Measurements from ENCODE around the gene SLC25A46. TPM values are rescaled to one million over a fixed set of nuclear protein-coding genes. Genes with fewer than 3 reads are reported as not detected.
"Not testable (repeated sequence)": the region's sequence is repeated elsewhere in the genome, so short reads cannot be mapped to it uniquely, and the experiment has no call there.

Gene SLC25A46
- total RNA-seq, 1 experiment from 2014 or later = 90.3 TPM

DNA sequence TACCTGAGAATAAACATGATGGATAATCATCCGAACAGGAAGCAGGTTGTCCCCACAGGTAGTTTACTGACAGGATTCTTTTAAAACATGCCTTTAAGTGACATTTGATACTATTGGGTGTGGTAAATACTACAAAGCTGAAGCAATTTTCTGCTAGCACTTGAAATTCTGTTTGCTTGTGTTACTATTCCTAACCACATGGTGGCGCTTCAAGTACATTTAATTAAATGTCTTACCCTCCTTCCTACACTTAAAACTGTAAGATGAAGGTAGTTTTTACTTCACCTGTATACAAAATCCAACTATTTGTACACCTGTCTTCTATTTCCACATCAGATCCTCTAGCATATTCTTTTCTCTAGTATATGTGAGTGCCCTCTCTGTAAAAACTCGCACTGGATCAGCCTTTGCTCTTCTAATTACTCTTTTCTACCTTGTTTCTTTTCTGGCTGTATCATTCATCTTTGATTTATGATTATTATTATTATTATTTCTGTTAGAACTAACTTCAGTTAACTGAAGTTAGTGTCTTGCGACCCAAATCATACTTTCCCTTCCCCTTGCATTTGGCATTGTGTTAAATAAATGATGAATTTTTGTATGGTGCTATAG is 18.4 kb downstream of the SLC25A46 start:
- DNase-seq (ENCODE audit: low read depth) = peak; percentile 27

DNA sequence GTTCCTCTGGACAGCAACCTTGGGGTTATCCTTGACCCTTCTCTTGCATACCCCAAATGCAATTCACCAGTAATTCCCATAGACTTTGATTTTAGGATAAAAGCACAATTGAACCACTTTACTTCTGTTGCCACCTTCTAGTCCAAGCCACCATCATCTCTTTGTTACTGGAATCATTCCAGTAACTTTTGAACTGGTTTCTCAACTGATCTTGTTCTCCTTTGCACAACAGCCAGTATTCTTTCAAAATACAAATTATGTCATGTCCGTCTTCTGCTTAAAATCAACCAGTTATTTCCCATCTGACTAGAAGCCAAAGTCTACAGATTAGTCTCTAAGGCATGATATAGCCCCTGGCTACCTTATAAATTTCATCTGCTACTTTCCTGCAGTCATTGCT is 21.4 kb downstream of the SLC25A46 start:
- DNase-seq (ENCODE audit: low read depth) = no peak

DNA sequence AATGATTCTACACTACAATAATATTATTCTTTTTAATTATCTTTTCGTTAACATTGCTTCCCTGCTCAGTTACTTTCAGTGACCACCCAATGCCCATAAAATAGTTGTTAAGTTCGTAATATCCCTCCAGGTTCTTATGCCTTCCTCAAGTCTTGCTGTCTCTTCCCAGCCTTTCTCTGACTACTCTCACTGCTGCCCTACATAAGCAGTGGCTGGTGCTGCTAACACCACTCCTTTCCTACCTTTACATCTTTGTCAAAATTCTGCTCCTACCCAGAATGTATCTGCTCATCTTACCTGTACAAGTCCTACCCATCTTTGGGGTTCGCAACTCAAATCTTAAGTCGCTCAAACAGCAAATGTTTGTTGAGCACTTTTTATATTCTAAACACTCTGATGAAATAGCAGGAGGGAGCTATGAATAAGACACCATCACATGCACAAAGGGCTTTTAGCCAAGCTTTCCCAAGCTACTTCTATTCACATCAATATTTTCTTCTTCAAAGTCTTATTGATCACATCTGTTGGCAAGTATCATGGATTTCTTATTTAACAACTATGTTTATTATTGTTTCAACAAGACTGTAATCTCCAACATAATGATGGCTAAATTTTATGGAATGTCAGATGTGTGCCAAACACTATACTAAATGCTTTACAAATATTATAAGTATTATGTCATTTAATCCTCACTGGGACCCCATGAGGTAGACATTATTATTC is 29.5 kb downstream of the SLC25A46 start:
- DNase-seq (ENCODE audit: low read depth) = no peak

DNA sequence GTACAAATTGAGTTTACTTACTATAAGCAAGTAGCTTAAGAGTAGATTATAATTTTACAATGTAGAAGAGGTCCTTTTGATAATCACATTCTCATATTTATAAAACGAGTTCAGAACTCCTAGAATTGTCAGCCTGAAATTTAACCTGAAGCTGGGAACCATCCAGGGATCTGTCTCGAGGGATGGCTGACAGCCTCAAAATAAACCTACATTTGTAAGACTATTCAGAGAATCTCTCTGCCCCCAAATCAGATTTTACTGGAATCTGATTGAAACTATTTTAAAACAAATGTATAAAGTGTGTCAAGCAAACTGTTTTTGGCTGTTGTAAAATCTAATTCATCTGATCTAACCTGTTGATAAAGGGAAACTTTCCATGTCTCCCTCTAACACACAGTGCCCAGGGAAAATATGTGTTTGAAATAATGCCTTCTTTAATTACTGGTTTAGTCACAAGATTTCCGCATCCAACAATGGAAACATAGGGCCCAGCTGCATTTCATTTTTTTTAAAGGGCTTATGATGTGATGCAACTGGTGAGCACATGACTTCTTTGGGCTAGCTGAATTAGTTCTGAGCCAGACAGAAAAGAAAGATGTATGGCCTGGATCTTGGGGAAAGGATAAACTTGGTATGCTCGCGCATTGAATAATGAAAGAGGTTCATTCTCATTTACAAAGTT is 30.3 kb downstream of the SLC25A46 start:
- peak; percentile 4 for DNase-seq (ENCODE audit: low read depth)

DNA sequence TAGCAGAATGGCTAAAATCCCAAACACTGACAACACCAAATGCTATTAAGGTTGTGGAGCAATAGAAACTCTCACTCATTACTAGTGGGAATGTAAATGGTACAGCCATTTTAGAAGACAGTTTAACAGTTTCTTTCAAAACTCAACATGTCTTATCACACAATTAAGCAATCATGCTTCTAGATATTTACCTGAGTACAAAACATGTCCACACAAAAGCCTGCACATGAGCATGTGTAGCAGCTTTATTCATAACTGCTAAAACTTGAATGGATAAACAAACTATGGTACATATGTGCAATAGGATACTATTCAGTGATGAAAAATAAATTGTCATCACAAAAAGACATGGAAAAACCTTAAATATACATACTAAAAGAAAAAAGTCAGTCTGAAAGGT is 31.5 kb downstream of the SLC25A46 start:
- no peak for DNase-seq (ENCODE audit: low read depth)

DNA sequence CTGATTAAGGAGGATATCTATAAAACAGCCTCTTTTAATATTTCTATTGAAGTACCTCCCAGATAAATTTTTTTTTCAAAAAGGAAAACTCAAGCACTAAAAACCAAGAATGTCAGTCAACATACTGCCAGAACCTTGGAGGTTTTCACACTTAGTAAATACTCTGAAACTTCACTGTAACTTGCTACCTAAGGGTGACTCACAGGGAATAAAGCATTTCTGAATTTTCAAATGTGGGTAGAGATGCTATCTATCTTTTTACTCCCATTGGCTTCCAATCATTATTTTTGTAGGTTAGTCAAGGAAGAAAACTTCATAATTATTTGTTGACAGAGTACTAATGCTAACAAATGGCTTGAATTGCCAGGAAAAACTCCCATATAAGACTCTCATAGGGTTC is 46.1 kb downstream of the SLC25A46 start:
- no peak for DNase-seq (ENCODE audit: low read depth)

DNA sequence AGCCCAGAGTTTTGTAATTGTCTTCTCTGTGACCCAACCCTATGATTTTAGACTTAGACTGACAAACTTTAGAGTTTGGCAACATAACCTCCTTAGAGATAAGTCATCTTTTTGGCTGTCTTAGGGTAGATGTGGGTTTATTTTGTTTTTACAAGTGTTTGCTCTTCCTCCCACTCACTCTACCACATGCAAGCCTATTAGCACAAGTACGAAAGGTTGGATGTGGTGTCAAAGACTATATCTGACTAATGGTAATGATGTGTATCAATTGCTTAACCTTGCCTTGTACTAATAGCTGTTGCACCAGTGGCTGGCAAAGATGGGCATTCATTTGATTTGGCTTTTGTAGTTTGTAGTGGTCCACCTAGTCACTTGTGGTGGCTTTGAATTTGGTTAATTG is 46.5 kb downstream of the SLC25A46 start:
- DNase-seq (ENCODE audit: low read depth) = peak; percentile 42

DNA sequence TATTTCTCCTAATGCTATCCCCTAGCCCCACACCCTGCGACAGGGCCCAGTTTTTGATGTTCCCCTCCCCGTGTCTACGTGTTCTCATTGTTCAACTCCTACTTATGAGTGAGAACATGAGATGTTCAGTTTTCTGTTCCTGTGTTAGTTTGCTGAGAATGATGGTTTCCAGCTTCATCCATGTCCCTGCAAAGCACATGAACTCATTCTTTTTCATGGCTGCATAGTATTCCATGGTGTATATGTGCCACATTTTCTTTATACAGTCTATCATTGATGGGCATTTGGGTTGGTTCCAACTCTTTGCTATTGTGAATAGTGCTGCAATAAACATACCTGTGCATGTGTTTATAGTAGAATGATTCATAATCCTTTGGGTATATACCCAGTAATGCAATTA is 49.2 kb downstream of the SLC25A46 start:
- not testable (repeated sequence) for DNase-seq (ENCODE audit: low read depth)

DNA sequence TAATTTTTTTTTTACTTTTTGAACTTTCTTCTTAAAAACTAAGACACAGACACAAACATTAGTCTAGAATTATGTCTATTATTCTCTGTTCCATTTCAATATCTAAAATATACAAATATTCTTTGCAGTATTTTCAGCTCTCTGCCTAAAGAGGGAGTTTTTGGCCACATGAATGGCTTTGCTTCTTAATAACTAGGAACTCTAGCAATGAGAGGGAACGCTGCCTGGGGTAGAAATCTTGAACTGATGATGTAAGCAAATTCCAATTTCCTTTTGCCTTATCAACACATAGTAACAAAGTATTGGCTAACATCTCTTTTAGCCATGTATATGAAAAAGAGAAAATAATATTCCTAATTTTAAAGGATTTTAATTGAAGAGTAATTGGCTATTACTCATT is 51.9 kb downstream of the SLC25A46 start:
- peak; percentile 20 for DNase-seq (ENCODE audit: low read depth)

DNA sequence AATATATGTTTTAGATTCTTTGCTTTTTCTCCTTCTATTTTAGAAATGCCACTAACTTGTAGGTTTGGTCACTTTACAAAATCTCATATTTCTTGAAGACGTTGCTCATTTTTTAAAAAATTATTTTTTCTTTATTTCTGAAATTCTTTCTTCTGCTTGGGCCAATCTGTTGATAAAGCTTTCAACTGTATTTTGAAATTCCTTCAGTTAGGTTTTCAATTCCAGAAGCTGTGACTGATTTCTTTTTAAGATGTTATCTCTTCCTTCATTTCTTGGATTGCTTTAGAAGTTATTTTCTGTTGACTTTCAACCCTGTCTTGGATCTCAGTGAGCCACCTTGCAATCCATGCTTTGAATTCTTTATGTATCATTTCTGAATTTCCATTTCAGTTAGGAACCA is 64.2 kb downstream of the SLC25A46 start:
- no peak for DNase-seq (ENCODE audit: low read depth)

DNA sequence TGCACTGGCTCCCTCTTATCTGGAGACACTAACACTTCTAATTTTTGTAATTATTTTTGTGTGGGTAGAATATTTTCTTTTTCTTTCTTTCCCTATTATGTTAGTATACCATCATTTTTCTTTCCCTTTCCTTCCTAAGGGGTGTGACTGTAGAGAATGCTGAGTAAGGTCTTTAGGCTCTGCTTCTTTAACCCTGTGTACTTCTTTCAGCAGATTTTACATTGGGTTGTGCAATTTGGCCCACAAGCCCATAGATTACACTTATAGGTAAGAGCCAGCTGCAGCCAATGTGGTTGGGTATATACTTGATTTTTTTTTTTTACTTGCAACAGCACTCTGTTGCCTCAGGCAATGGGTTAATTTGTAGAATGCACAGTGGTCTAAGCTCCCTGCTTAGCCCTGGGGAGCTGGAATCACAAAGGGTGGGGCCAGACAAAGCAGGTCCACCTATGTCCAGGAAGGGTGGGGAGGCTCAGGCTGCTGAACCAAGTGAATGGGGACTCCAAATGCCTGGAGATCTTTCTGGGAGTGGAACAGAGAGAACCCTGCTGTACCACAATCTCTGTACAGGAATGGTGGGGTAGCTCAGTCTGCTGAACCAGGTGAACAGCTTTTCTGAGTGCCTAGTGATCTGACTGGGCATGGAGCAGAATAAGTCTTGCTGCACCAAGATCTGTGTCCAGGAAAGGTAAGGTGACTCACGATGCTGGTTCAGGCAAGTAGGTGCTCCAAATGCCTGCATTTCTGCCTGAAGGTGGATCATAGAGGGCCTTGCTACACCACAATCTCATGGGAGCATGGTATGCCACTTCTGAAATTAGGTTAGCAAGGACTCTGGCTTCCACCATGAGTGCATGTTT is 64.9 kb downstream of the SLC25A46 start:
- no peak for DNase-seq (ENCODE audit: low read depth)

DNA sequence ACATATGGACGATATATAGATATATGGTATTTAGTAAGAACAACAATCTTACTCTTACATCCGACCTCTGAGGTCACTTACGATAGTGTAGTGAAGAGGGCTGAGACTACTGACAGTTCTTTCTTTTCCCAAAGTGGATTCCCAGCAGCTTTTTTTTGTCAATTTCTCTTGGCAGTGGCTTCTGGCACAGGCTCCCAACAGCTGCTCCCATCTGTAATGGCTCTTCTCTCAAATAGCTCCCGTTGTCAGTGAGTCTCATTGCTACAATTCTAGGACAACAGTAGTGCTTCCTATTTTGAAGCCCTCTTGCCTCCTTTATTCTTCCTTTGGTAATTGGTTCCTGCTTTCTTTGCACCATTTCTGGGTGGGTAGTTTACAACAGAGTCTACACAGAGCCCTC is 68.4 kb downstream of the SLC25A46 start:
- DNase-seq (ENCODE audit: low read depth) = no peak

DNA sequence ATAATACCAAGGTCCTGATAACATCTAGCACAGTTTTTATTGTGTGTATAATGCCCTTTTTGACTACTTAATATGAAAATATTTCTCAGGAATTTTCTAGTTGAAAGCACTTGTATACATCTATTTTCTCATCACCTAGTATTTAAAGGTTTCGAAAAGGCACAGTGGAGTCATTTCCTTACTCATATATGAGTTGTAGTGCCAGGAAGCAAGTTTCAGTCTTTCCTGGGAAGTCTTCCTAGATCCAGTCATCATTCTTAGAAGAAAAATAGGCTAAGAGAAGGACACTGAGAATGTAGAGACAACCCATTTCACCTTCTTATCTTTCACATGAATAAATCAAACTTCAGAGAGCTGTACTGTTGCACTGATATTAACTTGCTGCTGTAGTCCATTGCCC is 70.2 kb downstream of the SLC25A46 start:
- no peak for DNase-seq (ENCODE audit: low read depth)

Other genes starting within 250 kb of the SLC25A46 start
- gene TMEM232, start 12.3 kb upstream of the SLC25A46 start, total RNA-seq (2014; rRNA removed; shearing (Covaris generic)) = not detected in 2 replicates

Data from Daoy (cell line).